Measurements from ENCODE around the gene KCNAB1. TPM values are rescaled to one million over a fixed set of nuclear protein-coding genes. Genes with fewer than 3 reads are reported as not detected.
A peak's percentile ranks its signal among the peaks of the same experiment; 100 is the strongest.

The KCNAB1 gene
- total RNA-seq, 1 experiment from 2014 or later: not detected

DNA sequence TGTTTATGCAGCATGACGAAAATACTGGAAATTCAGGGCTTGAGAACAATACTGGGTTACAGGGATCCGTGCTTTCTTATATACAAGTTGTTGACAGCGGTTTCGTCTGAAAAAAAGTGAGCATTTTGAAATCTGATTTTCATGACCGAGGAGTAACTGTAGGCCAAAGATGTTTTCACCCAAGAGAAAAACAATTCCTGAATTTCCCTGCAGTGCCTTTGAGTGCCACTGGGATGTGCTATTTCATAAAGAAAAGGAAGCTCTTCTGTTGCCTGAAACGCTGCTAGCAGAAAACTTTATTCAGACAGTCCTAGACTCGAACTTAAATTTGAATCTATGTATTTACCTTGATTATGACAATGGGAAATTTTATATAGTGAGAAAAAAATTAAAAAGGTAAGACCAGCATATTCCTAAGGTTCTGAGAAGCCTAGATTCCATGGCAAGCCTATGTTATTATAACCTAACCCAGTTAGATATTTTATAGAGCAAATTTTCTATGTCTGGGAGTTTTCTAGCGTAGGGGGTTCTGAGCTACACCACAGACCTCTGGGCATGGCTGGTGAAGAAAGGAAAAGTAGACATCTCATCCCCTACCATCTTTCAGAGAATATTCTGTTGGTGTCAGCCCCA lies 30.2 kb downstream of the KCNAB1 start (continued):
- no peak for TF ChIP-seq CBX3 (IDR thresholded peaks at IDR 0.05; ENCODE audit: low read depth)

DNA sequence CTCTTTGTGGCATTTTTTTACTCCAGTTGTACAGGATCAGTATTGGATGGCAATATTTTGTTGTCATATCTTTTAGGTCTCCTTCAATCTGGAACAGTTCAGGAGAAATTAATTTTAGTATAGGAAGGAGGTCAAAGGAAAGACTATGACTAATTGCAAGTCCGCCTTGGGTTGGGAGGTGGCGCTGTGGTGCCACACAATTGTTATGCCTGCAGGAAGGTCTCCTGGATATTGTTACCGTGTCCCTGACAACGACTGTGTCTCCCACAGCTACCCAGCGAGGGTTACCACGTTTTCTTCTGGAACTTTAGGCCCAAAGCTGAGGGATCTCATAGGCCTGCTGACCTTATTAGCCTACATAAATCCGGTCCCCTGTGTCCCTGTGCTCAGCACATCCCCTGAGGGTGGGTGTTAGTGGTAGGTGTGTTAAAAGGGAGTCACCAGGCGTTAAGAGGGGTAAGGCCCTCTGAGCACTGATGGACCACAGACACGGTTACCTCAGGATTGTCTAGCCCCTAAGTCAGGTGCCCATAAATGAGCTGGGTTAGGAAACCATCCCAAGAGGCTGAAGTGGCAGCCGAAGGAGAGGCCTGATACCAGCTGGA lies 31.5 kb downstream of the KCNAB1 start:
- POLR2A ChIA-PET: interaction anchor here (0.9 kb wide), 1 partner anchor 392 kb away, joined by 3 read pairs; no protein-coding TSS in a partner anchor
- intact Hi-C loops (cut with micrococcal nuclease): loop anchor here (1.0 to 5.0 kb wide), 8 partner anchors 141 to 1050 kb away; partner anchors contain the start of gene TIPARP
- H3K36me3 ChIP-seq (ENCODE audit: control insufficient read depth in 1 of 2, insufficient read depth in 2 of 2, low read length in 2 of 2): no peaks in the 10 kb centered on the region

More for the DNA sequence above, 31.5 kb downstream of the KCNAB1 start:
- Histone ChIP-seq H3K9me2 (ENCODE audit: insufficient read depth) (no peaks in the 10 kb centered on the region; the same call in 1 of the 2 replicates), H3K27me3 (ENCODE audit: insufficient read depth, low read length) (no peaks in the 10 kb centered on the region), H3K4me3 (replicated peaks in 1 of 2; ENCODE audit: low read depth in 1 of 2, low read length in 2 of 2) (no peak overlapping the region), H3K9me3 (ENCODE audit: control insufficient read depth in 1 of 2, insufficient read depth in 1 of 2, low read depth in 1 of 2, low read length in 2 of 2) (no peaks in the 10 kb centered on the region), H4K20me1 (ENCODE audit: insufficient read depth) (no peaks in the 10 kb centered on the region), H3K9ac (ENCODE audit: low read length) (no peak overlapping the region), H3K4me1 (ENCODE audit: control insufficient read depth in 1 of 2, insufficient read depth in 2 of 2, low read length in 2 of 2) (peaks cover 0 to 3% of the 10 kb centered on the region in 2 experiments; a peak in 1 of 4 replicates), H2AFZ (ENCODE audit: low read depth, low read length, poor library complexity, severe bottlenecking) (peak overlapping the region; percentile 98), H3K27ac (ENCODE audit: low read depth, low read length) (no peak overlapping the region), H3K4me2 (ENCODE audit: low read length) (peak overlapping the region; percentile 39), H3K79me2 (ENCODE audit: insufficient read depth, low read length) (no peaks in the 10 kb centered on the region)
- ATAC-seq (peak; percentile 94), DNase-seq (ENCODE audit: low read depth, low spot score) (peak; percentile 60)
- TF ChIP-seq ZFX (IDR thresholded peaks at IDR 0.05): no peak
- TF ChIP-seq CTCF (IDR thresholded peaks at IDR 0.05 in 2 of 3, conservative IDR thresholded peaks at IDR 0.05 in 1 of 3; ENCODE audit: borderline replicate concordance in 1 of 3, insufficient read depth in 1 of 3, low read depth in 2 of 3, low read length in 2 of 3): peak; percentile 82 to 93 (median 87)
- TF ChIP-seq RAD21 (IDR thresholded peaks at IDR 0.05; ENCODE audit: low read depth): peak; percentile 94
- ChIA-PET CTCF (interaction anchor here (0.6 to 4.8 kb wide), 17 partner anchors 8 to 986 kb away, joined by 3 to 62 read pairs (median 4); no protein-coding TSS in a partner anchor), RAD21 (ENCODE audit: low non-redundant PET in 1 of 2, low total read pairs in 2 of 2, uncharacterized antibody in 2 of 2, unreplicated experiment in 2 of 2) (interaction anchor here (1.3 to 1.7 kb wide), 5 partner anchors 22 to 985 kb away, joined by 3 to 16 read pairs (median 4); no protein-coding TSS in a partner anchor)
- no TSS peak for BruUV-seq (replicated peaks)

Measured in HCT116 (cell line).